GM21619 (cell line): ENCODE results near the gene DPH3.

Source experiments
- ATAC-seq: cut with Tn5 transposase; IDR thresholded peaks from one replicate; pipeline ENCODE4 v1.9.1; 2021; ENCODE audit not compliant: unreplicated experiment

DPH3 gene

DNA sequence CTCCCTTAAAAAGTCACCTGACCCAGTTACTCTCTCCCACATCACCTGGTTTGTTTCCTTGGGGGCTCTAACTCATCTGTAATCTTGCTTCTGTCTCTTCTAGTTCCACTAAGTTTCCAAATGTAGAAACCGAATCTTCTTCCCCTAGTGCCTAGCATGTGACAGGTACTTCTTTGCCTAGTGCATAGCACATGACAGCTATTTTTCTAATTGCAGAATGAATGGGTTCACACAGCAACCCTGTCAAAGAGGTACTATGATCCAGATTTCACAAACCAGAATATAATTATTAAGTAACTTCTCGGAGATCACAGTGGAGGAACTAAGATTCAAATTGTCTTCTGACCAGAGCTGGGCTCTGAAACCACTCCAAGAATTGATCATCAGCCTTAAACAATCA, 7.4 kb downstream of the DPH3 start:
- ATAC-seq: no peak

DNA sequence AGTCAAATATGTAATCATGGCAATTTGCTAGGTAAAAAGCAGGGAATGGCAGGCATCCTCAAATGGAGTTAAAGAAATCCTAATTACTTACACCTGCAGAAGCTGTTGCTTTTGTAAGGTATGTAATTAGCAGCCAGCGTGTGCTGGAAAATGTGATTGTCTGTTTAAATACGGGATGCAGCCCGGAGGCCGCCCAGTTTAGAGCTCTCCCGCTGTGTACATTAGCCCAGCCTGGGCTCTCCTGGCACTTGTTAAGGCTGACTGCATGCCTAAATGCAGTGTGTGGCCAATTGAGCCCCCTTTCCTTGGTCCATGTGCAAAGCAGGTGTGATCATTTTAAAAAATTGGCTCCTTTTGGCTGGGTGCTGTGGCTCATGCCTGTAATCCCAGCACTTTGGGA, 9.0 kb downstream of the DPH3 start:
- ATAC-seq: no peak

DNA sequence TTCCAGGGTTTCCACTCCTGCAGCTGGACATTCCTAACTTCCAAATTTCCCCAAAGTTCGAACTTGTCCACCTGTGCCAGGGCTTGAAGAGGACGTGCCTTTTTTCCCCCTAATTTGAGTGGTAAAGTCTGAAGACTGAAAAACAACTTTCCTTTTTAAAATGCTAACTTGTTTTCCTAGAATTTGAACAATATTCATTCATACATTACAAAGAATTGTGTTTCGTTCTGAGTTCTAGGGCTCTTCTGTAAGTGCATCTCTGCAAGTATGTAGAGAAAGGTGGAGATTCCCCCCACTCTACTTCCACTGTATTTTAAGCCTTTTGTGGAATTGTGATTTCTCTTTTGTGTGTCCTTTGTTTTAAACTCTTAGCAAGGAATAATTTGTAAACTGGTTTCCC, 9.4 kb downstream of the DPH3 start:
- ATAC-seq: no peak

DNA sequence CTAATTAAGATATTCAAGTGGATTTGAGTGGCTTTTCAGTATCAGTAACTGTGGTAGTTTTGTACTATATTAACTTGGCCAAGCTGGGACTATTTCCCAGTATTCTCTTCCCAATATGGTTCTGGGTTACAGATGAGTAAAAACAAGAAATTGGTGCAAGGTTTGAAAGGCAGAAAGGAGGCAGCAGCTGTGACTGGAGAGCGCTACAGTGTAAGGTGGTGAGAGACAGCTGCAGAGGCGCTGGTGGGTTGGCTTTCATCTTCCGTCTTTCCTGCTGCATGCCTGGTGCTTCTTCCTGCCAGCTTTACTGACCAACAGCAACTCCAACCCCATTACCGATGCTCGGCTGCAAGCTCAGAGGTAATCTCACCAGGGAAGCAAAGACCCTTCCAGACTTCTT, 9.8 kb downstream of the DPH3 start:
- ATAC-seq: no peak

DNA sequence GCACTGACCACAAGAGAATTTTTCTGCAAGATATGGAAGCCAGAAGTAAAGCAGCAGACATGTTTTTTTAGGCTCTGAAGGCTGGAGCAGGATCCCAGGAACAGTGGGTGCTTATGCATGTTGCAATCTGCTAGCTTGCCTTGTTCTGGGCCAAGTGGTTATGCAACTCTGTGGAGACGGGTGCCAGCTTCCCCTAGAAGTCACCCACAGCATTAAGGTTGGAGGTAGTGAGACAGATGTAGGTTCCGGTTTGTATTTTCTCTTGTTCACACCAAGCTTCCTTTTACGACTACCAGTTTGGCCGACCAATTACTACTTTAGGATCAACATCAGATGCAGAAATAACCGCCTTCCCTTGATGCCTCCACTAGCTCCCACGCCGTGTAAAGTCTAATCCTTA, 11.1 kb downstream of the DPH3 start:
- ATAC-seq: no peak

DNA sequence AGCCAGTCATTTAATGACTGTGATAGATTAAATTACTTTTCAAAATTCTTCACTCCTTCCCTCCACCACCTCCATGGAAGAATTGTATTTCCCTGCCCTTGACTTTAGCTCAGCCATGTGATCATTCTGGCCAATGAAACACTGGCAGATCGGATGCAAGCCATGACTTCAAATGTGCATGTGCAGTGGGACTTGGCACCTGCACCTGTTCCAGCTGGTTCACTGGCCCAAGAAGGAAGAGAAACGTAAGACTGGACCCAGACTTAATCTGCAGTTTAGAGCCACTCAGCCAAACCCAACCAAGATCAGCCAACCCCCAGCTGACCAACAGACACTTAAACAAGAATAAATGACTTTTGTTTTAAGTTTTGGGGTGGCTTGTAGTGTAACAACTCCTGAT, 11.8 kb downstream of the DPH3 start:
- no peak for ATAC-seq

DNA sequence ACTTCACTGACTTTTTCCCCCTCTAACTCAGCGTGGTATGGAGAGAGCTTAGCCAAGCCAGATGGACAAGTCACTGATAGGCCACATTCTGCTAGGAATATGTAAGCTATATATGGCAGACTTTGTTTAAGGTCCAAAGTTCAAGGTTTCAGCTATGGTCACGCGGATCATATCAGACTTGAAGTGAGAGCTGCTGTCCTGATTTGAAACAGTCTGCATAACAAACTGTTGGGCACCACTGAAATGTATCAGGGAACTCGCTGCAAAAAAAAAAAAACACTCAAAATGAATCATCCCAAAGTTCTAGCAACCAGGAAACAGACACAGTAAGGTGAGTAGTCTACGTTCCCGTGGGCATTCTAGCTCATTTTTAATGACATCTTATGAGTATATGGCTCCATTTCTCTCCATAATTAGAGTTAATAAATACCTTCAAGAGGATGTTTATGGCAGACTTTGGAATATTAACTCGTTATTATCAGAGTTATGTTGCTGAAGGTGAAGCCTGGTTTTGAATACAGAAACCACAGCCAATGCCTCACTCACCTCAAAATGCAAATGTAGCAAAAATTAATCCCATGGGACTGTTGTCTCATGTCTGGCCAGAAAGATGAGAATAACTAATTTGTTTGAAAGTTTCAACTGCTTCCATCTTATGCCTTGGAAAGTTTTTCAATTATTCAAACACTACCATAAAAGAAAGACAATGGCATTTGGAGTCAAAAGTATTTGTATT, 12.3 kb downstream of the DPH3 start:
- ATAC-seq: peak; percentile 42

DNA sequence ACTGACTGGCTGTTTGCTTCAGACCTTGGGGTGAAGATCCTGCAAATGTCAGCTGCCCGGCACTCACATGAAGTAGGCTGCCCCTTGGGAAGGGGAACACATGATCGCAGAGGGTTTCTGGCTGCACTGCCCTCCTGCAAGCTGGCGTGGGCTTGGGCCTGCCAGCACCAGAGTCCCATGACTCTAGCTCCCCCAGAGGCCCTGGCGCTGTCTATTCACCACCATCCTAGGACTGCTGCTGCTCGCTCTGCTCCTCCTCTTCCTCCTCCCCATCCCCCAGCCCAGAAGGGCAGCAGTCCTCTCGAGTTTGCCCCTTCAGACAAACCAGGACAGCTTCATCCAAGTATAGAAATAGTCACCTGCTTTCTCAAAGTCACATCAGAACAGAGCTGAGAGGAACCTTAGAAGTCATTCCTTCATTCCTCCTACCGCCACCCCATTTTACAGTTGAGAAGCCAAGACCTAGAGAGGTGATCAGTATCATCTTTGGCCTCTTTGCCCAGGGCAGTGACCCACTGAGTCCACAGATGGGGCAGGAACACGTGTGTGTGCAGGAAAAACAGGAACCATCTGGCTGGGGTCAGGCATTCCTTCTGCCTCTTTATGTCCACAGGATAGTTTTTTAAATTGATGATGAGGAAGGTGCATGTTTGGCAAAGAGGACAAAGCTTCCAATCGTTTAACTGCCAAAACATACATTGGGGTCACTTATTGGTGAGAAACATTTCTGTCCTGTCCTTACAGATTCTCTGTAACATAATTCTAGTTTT, 13.2 kb downstream of the DPH3 start:
- no peak for ATAC-seq

DNA sequence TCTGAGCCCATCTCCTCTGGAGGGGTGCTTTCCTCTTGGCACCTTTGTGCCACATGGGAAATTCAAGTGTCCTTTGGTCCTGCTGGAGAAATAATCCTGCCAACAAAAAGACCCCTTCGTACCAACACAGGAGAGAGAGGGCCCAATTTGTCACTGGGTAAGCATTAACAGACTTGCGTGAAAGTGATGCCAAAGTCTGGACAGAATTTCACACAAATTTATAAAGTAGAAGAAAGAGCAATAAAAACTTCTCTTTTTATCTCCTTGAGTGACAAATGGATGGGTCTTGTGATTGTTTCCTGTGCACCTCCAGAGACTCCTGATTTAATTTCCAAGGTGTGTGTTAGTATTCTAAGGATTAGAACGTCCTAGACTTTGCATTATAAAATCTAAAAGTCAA, 14.9 kb downstream of the DPH3 start:
- no peak for ATAC-seq

DNA sequence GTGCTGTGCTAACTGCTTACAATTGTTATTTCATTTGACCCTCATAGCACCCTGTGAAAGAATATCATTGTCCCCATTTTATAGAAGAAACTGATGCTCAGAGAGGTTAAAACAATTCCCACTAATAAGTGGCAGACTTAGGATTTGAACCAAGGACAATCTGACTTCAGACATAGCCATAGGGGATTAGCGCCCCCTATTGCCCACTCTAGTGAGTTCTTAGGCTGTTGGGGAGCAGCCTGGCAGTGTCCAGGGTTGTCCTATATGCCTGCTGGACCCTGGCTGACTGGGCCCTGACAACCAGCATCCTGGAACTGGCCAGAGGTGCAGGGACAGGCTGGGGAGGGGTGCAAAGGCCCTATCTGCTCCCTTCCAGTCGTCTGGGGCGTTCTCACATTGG, 15.4 kb downstream of the DPH3 start:
- no peak for ATAC-seq

DNA sequence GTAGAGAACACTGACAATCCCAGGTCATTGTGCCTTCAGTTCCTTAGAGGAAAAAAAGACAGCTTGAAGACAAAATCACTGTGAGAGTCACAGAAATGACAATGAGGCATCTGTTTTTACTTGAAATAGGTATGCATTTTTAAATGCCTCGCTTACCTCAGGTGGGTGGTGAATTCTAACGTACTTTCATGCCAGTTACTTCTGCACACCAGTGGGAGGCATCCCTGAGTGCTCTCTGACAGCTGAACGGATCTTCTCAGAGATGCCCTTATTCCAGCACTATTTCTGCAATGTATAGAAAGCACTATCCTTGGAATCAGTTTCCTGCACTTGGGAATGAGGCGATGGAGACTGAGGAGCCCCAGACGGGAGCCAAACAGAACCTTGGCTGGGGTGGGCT, 16.2 kb downstream of the DPH3 start:
- ATAC-seq: no peak

DNA sequence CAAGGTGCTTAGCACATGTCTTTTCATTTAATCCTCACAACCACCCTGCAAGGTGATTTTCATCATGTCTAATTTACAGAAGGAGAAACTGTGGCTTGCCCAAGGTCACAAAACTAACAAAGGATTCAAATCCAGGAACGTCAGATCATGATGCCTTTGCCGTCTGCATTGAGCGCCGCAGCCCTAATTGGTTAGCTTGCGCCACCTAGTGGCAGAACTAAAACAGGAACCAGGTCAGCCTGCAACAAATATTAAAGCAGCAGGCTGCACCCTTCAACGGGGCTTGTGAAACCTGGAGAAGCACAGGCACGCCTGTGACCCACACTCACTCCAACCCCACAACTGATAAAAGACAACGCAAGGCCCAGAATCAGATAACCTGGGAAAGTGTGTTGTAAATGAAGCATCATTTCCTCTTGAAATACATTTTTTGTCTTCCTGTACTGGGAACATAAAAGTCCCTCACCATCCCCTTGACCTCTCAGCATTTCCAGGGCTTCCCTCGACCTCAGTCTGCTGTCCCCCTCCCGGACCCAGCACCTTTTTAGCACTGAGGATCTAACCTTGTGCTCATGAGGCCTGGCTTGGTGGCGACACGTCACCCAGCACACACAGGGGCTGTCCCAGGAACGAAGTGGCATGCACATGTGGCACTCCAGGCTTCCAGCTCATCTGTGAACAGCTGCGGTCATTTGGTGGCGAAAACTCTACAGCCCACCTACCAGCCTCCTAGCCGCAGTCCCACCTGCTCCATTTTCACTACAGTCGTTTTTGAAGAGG, 17.3 kb downstream of the DPH3 start:
- peak; percentile 73 for ATAC-seq

DNA sequence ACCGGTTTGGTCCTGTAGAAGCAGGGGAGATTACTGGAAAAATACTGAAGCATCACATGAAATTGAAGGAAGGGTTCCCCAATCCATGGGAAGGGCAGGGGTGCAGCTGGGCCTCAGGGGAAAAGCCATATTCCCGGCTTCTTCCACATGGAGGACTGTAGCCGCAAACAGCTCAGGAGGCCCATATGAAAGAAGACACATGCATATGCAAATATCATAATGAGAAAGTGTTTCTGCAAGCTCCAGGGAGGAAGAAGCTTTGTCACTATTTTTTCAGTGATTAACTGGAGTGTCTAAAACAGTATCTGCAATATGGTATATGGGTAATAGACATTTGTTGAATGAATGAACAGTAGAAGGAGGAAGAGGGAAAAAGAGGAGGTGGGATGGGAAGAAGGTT, 19.1 kb downstream of the DPH3 start:
- ATAC-seq: no peak

DNA sequence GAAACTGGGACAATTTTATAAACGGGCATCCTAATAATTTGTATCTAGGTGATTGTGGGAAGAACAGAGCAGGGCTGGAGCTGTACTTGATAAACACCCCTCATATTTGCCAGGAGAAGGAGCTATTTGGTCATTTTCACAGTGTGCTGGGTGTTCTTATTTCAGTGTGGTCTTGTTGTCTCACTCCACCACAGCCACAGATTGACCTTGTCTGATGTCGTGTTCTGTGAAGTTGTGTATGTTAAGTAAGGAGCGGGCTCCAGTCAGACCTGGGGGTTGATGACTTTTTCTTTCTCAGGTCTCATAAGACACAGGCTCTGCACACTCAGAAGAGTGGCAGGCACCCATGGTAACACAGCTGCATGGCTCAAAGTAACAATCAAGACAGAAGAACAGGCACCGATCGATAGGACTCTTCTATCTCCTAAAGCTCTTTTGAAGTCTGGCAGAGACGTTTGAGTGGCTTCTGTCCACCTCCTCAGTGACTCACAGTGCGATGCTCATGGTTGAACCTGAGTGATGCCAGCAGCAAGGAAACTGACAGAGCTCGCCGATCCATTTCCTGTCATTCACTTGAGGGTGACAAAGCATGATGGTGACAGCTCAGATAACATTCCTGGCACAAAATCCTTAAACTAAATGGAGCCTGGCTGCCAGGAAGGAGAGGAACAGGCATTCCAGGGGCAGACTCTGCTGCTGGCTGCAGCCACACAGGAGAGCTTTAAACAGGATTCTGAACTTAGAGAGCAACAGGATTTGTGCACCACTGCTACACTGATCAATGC, 20.8 kb downstream of the DPH3 start:
- ATAC-seq: no peak

DNA sequence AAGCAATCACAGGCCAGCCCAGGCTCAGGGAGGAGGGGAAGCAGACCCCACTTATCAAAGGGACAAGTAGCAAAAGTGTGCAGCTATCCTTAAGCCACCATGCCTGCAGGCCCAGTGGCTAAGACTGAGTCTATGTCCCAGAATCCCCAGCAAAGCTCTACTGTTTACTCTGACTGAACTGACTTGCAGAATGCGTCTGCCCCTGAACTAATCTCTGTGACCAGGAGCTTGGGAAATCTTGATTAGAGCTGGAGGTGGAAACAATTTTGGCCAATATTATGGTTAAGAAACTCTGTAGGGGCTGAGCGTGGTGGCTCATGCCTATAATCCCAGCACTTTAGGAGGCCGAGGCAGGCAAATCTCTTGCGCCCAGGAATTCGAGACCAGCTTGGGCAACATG, 22.6 kb downstream of the DPH3 start:
- ATAC-seq: no peak

DNA sequence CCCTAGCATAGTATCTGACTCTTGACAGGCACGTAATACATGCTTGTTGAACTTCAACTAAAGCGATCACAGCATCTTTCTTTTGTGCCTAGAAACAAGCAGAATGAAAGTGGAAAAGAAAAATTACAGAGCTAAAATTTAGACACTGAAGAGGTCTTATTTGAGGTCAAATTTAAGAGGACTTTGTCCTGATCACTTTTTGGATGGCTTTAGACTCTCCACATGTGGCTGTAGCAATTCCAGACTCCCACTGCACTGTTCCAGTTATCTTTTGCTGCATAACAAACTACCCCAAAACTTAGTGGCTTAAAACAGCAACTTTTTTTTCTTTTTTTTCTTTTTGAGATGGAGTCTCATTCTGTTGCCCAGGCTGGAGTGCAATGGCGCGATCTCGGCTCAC, 23.5 kb downstream of the DPH3 start:
- ATAC-seq: no peak

DNA sequence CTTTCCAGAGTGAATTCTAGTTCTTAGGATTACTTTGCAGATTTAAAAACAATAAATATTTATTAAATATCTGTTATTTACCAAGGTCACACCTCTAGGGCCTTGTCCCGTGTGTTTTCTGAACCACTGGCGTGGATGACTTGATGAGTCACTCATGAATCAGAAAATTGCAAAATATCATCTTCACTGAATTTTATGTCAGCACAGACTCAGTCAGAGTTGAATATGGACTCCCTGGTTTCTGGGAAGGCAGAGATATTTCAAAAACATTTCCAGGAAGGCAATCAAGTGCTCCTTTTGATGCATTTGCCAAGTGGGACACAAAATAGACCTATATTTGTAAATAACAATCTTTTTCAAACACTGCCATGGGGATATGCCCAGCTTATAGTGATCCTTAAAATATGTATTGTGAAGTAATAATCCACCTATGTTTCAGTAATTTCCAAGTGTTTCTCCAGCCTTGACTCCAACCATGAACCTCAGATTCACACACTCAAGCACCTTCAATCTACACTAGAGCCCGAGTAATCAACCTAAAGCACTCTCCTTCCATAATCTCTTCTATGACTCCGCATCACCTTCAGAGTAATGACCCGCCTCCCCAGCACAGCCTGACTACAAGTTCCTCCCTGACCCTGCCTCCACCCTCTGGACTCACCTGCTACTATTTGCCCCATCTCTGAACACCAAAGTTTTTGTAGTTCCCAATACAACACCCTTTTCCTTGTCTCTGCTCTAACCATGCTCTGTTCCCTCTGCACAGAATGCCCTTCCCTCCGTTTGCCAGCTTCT, 24.3 kb downstream of the DPH3 start:
- no peak for ATAC-seq

DNA sequence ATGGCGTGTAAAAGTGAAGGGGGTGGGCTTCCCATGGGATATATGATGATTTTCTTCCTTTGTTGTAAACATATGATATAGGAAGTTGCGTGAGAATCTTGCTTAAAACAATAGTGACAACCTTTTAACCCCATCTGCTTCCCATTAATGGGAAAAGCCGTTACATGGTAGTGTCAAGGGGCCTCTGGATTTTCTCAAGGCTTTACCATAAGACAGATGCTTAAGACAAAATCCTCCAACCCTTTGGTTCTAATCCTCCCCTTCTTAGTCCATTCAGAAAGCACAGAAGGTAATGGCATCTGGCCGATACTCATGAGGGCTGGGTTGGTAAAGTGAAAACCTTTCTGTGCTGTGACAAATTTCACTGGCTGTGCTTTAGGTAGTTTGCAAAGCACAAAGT, 25.0 kb downstream of the DPH3 start:
- no peak for ATAC-seq

DNA sequence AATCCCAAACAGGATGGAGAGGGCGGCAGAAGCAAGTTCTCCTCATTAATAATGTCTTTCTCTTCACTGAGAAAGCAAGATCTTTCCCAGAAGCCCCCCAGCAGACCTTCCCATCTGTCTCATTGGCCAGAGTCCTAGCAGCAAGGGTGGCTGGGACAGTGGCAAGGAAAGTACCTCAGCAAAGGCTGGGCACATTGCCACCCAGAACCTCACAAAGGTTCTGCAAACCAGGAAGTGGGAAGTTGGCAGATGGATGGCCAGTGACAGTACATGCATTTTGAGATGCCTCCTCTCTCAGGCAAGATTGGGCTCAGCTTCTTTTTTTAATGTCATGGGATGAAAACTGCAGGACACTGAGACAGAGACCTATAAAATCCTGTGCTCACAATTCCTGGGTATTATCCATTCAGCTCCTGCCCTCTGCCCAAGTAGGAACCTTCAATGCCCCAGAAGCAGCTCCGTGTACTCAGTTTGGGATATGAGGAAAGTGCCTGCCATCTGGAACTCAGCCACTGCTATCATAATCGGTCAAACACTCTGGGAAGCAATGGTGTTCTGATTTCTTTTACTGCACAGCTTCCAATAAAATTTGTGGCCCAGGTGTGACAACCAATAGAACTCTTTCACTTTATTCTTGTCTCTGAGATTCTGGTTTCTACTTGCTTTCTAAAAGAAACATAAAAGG, 25.5 kb downstream of the DPH3 start:
- no peak for ATAC-seq

DNA sequence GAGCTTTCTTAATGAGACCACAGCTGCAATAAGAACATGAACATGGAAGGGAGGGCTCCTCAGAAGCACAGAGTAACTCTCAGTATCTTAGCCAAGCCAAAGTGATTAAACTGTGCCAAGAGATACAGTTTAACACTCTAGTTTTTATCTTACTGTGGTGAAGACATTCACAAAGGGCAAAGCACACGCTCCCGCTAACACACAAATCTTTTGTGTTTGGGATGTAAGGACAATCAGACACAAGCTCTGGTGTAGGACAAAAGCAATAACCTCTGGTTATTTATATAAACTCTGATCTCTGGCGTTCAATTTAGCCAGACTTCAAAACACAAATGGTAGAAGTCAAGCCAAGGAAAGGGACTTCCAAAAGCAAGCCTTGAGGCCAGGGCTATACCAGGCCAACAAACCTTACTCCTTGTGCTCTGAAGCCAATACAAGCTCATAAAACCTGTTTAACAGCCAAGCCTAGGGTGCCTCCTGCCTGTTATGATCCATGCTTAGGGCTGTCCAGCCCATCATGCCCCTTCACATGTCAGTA, 27.8 kb downstream of the DPH3 start:
- ATAC-seq: no peak
